HG02798 (cell line): Measurements from ENCODE around the gene DLG4.
A peak's percentile ranks its signal among the peaks of the same experiment; 100 is the strongest.

ENCODE experiments used
- ATAC-seq: cut with Tn5 transposase; IDR thresholded peaks from one replicate; pipeline ENCODE4 v1.9.1; 2021; ENCODE audit warnings: mild to moderate bottlenecking; ENCODE audit not compliant: unreplicated experiment, poor library complexity

The DLG4 gene

GRCh38 chr17:7235693-7236665 lies 16.3 kb upstream of the DLG4 start:
- ATAC-seq, result no peak

GRCh38 chr17:7234083-7234951 lies 14.7 kb upstream of the DLG4 start, which contains the start of gene DVL2:
Gene DVL2, minus strand, starts transcription at chr17:7234517. Its CDS starts 255 bp downstream, at chr17:7234262.
- peak; percentile 73 for ATAC-seq

GRCh38 chr17:7233701-7234082 lies 14.1 kb upstream of the DLG4 start:
- ATAC-seq, result no peak

GRCh38 chr17:7232114-7232513 lies 12.5 kb upstream of the DLG4 start:
- ATAC-seq, result no peak

- no peak for ATAC-seq
These were observed 9.9 kb upstream of the DLG4 start for GRCh38 chr17:7229504-7229903.

- no peak for ATAC-seq
These were observed 9.3 kb upstream of the DLG4 start for GRCh38 chr17:7228920-7229319.

- no peak for ATAC-seq
These were observed 7.4 kb upstream of the DLG4 start for GRCh38 chr17:7226721-7227710.

GRCh38 chr17:7225711-7226331 lies 6.2 kb upstream of the DLG4 start:
- no peak for ATAC-seq

GRCh38 chr17:7224661-7225111 lies 5.0 kb upstream of the DLG4 start:
- ATAC-seq, result no peak

- ATAC-seq, result no peak
These were observed 4.5 kb upstream of the DLG4 start for GRCh38 chr17:7224110-7224509.

- ATAC-seq, result no peak
These were observed 3.7 kb upstream of the DLG4 start for GRCh38 chr17:7223375-7223774.

- ATAC-seq, result no peak
These were observed 3.3 kb upstream of the DLG4 start for GRCh38 chr17:7222972-7223292.

GRCh38 chr17:7222093-7222971 lies 2.7 kb upstream of the DLG4 start:
- no peak for ATAC-seq

- no peak for ATAC-seq
These were observed 1.8 kb upstream of the DLG4 start for GRCh38 chr17:7221278-7222092.

- ATAC-seq, result no peak
These were observed 1.1 kb upstream of the DLG4 start for GRCh38 chr17:7220593-7221277.

GRCh38 chr17:7219229-7219811 lies 316 bp downstream of the DLG4 start:
- no peak for ATAC-seq

- ATAC-seq, result no peak
These were observed 878 bp downstream of the DLG4 start for GRCh38 chr17:7218758-7219157.
